Colonic mucosa (tissue), 4 donors: ENCODE data around the gene WWC1. TPM values are rescaled to one million over a fixed set of nuclear protein-coding genes. Genes with fewer than 3 reads are reported as not detected.
"Not testable (repeated sequence)": the region's sequence is repeated elsewhere in the genome, so short reads cannot be mapped to it uniquely, and the experiment has no call there.

Experiments
- DNase-seq: peaks from one replicate; pipeline ENCODE4 v3.0.0-alpha.2; 2020
- H3K27ac ChIP-seq: fragments of 200-600 bp; one replicate; pipeline ENCODE4 v1.8.0; 2021
- H3K27me3 ChIP-seq: fragments of 200-600 bp; one replicate; pipeline ENCODE4 v1.8.0; 2021
- H3K36me3 ChIP-seq: fragments of 200-600 bp; one replicate; pipeline ENCODE4 v1.8.0; 2021
- H3K4me1 ChIP-seq: fragments of 200-600 bp; one replicate; pipeline ENCODE4 v1.8.0; 2021; ENCODE audit warnings: mild to moderate bottlenecking
- H3K4me3 ChIP-seq: fragments of 200-600 bp; one replicate; pipeline ENCODE4 v1.8.0; 2021
- H3K9ac ChIP-seq, 2 donors: one replicate each; pipeline ENCODE4 v1.7.0; 2013; ENCODE audit warnings: control low read depth in 2 of 2, low read depth in 2 of 2, low read length in 2 of 2
- H3K9me3 ChIP-seq: fragments of 200-600 bp; one replicate; pipeline ENCODE4 v1.8.0; 2021
- CTCF ChIP-seq: fragments of 200-600 bp; IDR thresholded peaks from one replicate; pipeline ENCODE4 v1.8.0; 2022; ENCODE audit warnings: antibody characterized with exemption, mild to moderate bottlenecking
- intact Hi-C: fragments of 100-400 bp; cut with DNase I; formaldehyde crosslinking; loops from one replicate; pipeline ENCODE4 v1.14.1; 2022
- total RNA-seq, 2 donors: library from RNA; stranded (reverse); fragmentation: NEBNext Ultra II Directional in 1 of 2; extraction: Animal tissue kit (Norgen Biotek cat#: 25700) in 1 of 2; gene quantifications; one replicate each; pipeline ENCODE4 v1.2.1, GENCODE V29; 2021
- donor health status: healthy.
- donor health status: DM: no; HTN: no; CAD: no.
- donor health status: DM: no; HTN: no; CAD: no.

The WWC1 gene
- total RNA-seq, 2 donors from 2014 or later = 15.3 to 33.3 TPM

GRCh38 chr5:168339109-168339771, 47.8 kb downstream of the WWC1 start:
- Histone ChIP-seq H3K27ac (no peak overlapping the region), H3K27me3 (no peaks in the 10 kb centered on the region), H3K4me3 (no peak overlapping the region), H3K4me1 (no peaks in the 10 kb centered on the region), H3K36me3 (no peaks in the 10 kb centered on the region), H3K9ac (no peak overlapping the region), H3K9me3 (no peaks in the 10 kb centered on the region)
- TF ChIP-seq CTCF = no peak
- intact Hi-C loops = no loop called here
- no peak for DNase-seq

GRCh38 chr5:168339772-168340140, 48.3 kb downstream of the WWC1 start:
- H3K36me3 ChIP-seq, DNase-seq, H3K4me3 ChIP-seq, H3K4me1 ChIP-seq, H3K27me3 ChIP-seq, H3K9me3 ChIP-seq, H3K27ac ChIP-seq, H3K9ac ChIP-seq, intact Hi-C loops: not testable (repeated sequence)

- Histone ChIP-seq H3K4me1 (no peaks in the 10 kb centered on the region), H3K27ac (no peak overlapping the region), H3K4me3 (no peak overlapping the region), H3K9me3 (no peaks in the 10 kb centered on the region), H3K27me3 (no peaks in the 10 kb centered on the region), H3K36me3 (no peaks in the 10 kb centered on the region), H3K9ac (no peak overlapping the region)
- intact Hi-C loops = no loop called here
- no peak for TF ChIP-seq CTCF
- DNase-seq = no peak
These were observed 49.0 kb downstream of the WWC1 start for GRCh38 chr5:168340487-168340886.

- no peak overlapping the region for H3K4me3 ChIP-seq
- H3K4me1 ChIP-seq = no peaks in the 10 kb centered on the region
- H3K9me3 ChIP-seq = no peaks in the 10 kb centered on the region
- TF ChIP-seq CTCF = no peak
- intact Hi-C loops = no loop called here
- no peak overlapping the region for H3K27ac ChIP-seq
- H3K9ac ChIP-seq = no peak overlapping the region
- no peak for DNase-seq
- no peaks in the 10 kb centered on the region for H3K27me3 ChIP-seq
- no peaks in the 10 kb centered on the region for H3K36me3 ChIP-seq
These were observed 49.7 kb downstream of the WWC1 start for GRCh38 chr5:168341178-168341577.

GRCh38 chr5:168342151-168342825, 50.8 kb downstream of the WWC1 start:
- H3K9me3 ChIP-seq = no peaks in the 10 kb centered on the region
- no peak overlapping the region for H3K4me3 ChIP-seq
- no peak overlapping the region for H3K9ac ChIP-seq
- intact Hi-C loops = no loop called here
- no peak for TF ChIP-seq CTCF
- no peak for DNase-seq
- H3K27me3 ChIP-seq = no peaks in the 10 kb centered on the region
- H3K36me3 ChIP-seq = no peaks in the 10 kb centered on the region
- H3K27ac ChIP-seq = no peak overlapping the region
- no peaks in the 10 kb centered on the region for H3K4me1 ChIP-seq

- H3K4me1 ChIP-seq = no peaks in the 10 kb centered on the region
- TF ChIP-seq CTCF = no peak
- H3K36me3 ChIP-seq = no peaks in the 10 kb centered on the region
- H3K4me3 ChIP-seq = no peak overlapping the region
- H3K9me3 ChIP-seq = no peaks in the 10 kb centered on the region
- H3K27me3 ChIP-seq = no peaks in the 10 kb centered on the region
- no peak for DNase-seq
- no peak overlapping the region for H3K9ac ChIP-seq
- no peak overlapping the region for H3K27ac ChIP-seq
- intact Hi-C loops = no loop called here
These were observed 51.5 kb downstream of the WWC1 start for GRCh38 chr5:168342985-168343384.
